Stomach (tissue), 9 donors: ENCODE data around the gene RIPOR3. TPM values are rescaled to one million over a fixed set of nuclear protein-coding genes. Genes with fewer than 3 reads are reported as not detected.

Experiments
- DNase-seq, 2 donors: peaks; one replicate each; pipeline versions ENCODE4 v3.0.0 to v3.0.0-alpha.2; 2013 to 2019
- H3K27ac ChIP-seq, 5 donors: fragments of 200-600 bp in 4 of 5; sonication (generic) in 4 of 5; one replicate each; pipeline ENCODE4 v1.5.1; 2013 to 2019; ENCODE audit warnings: mild to moderate bottlenecking in 1 of 5, moderate library complexity in 1 of 5
- H3K27me3 ChIP-seq, 3 donors: fragments of 200-600 bp; sonication (generic); one replicate each; pipeline ENCODE4 v1.5.1; 2017 to 2019; ENCODE audit warnings: mixed run types in 1 of 3
- H3K36me3 ChIP-seq, 4 donors: fragments of 200-600 bp; sonication (generic); 1 replicate in 3 of 4; 2 replicates in 1 of 4; pipeline ENCODE4 v1.5.1; 2016 to 2019
- H3K4me1 ChIP-seq, 4 donors: fragments of 200-600 bp; sonication (generic); one replicate each; pipeline ENCODE4 v1.5.1; 2016 to 2019
- H3K4me3 ChIP-seq, 4 donors: fragments of 200-600 bp; sonication (generic) in 3 of 4; one replicate each; pipeline ENCODE4 v1.5.1; 2016 to 2019; ENCODE audit warnings: mild to moderate bottlenecking in 1 of 4
- H3K9me3 ChIP-seq, 4 donors: fragments of 200-600 bp; sonication (generic); one replicate each; pipeline ENCODE4 v1.5.1; 2016 to 2019
- CTCF ChIP-seq, 7 experiments: fragments of 450-650 bp in 4 of 7; fragments of 200-600 bp in 3 of 7; sonication (generic) in 3 of 7; IDR thresholded peaks; one replicate each; pipeline ENCODE4 v1.5.1; 2016 to 2019; ENCODE audit warnings: antibody characterized with exemption in 7 of 7, control low read depth in 2 of 7, mild to moderate bottlenecking in 1 of 7
- EP300 ChIP-seq: sonication (generic); formaldehyde crosslinking; IDR thresholded peaks from one replicate; pipeline ENCODE4 v1.6.1; 2017; ENCODE audit warnings: antibody characterized with exemption
- POLR2A ChIP-seq, 4 donors: fragments of 450-650 bp; IDR thresholded peaks; one replicate each; pipeline ENCODE4 v1.6.1; 2016; ENCODE audit warnings: antibody characterized with exemption in 4 of 4, control low read depth in 2 of 4, mild to moderate bottlenecking in 1 of 4, moderate library complexity in 1 of 4
- POLR2AphosphoS5 ChIP-seq, 3 donors: sonication (generic); formaldehyde crosslinking; IDR thresholded peaks; one replicate each; pipeline ENCODE4 v1.6.1; 2016; ENCODE audit warnings: antibody characterized with exemption in 3 of 3
- WGBS, 5 donors: extraction: QIAGEN DNeasy Blood & Tissue Kit in 3 of 5; methylation state at CpG; one replicate each; pipeline versions ENCODE4 v1.1.5 to v1.1.7; 2013 to 2018; 5-methylcytosine and 5-hydroxymethylcytosine counted together
- intact Hi-C: fragments of 100-400 bp; cut with DNase I; formaldehyde crosslinking; loops from one replicate; pipeline ENCODE4 v1.15.1; 2023; ENCODE audit warnings: low total_unique reads
- polyA plus RNA-seq, 3 donors: library from polyadenylated mRNA; stranded (reverse); fragments of 200-250 nt; gene quantifications; one replicate each; pipeline ENCODE4 v1.2.3, GENCODE V29; 2013
- total RNA-seq, 5 donors: library from RNA; depleted of rRNA; stranded (reverse); fragments of >200 nt; gene quantifications; one replicate each; pipeline versions ENCODE4 v1.1.0 to v1.2.3, GENCODE V29; 2014 to 2016
- donor health status: healthy with polysubstance abuse.
- donor health status: Bipolar disorder and iron deficiency.
- donor health status: healthy.

Gene RIPOR3
- total and polyA plus RNA-seq, 8 donors = 4.4 to 61.1 (median 8.2) TPM

DNA sequence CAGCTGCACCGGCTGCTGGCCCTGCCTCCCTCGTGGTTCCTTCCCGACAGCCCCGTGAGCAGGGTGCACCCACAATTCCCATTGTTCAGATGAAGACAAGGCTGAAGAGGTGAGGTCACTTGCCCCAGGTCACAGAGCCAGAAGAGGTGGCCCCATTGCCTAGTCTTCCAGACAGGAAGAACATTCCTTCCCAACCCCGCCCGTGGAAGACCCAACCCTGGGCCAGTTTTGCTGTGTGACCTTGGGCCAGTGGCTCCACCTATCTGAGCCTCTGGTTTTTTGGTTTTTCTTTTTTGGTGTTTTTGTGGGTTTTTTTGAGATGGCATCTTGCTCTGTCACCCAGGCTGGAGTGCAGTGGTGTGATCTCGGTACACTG, 61.7 kb downstream of the RIPOR3 start:
- TF ChIP-seq POLR2AphosphoS5 (IDR thresholded peaks at IDR 0.05) (no peak), POLR2A (IDR thresholded peaks at IDR 0.05) (no peak), EP300 (no peak), CTCF (IDR thresholded peaks at IDR 0.05) (no peak)
- no peak overlapping the region for H3K4me3 ChIP-seq
- peaks cover 0 to 3% (median 0%) of the 10 kb centered on the region in 4 donors for H3K36me3 ChIP-seq
- H3K27me3 ChIP-seq = no peaks in the 10 kb centered on the region
- peaks cover 0 to 21% (median 18%) of the 10 kb centered on the region in 4 donors for H3K4me1 ChIP-seq
- DNase-seq = no peak
- no peaks in the 10 kb centered on the region for H3K9me3 ChIP-seq
- WGBS, 5 donors = 78 to 87% (median 81%) methylated on average over 3 to 7 of the region's 7 CpGs
- intact Hi-C loops = loop anchor here (10.0 kb wide), 1 partner anchor 115 kb away; no protein-coding TSS in a partner anchor
- H3K27ac ChIP-seq = no peak overlapping the region

GRCh38 chr20:50628853-50629669, 62.3 kb downstream of the RIPOR3 start:
- H3K4me3 ChIP-seq = no peak overlapping the region
- H3K27ac ChIP-seq = no peak overlapping the region
- intact Hi-C loops = loop anchor here (10.0 kb wide), 1 partner anchor 116 kb away; no protein-coding TSS in a partner anchor
- no peak for DNase-seq
- H3K36me3 ChIP-seq = peaks cover 0 to 3% (median 0%) of the 10 kb centered on the region in 4 donors
- no peak for TF ChIP-seq EP300
- no peak for TF ChIP-seq POLR2AphosphoS5 (IDR thresholded peaks at IDR 0.05)
- TF ChIP-seq POLR2A (IDR thresholded peaks at IDR 0.05) = no peak
- no peak for TF ChIP-seq CTCF (IDR thresholded peaks at IDR 0.05)
- no peaks in the 10 kb centered on the region for H3K9me3 ChIP-seq
- H3K4me1 ChIP-seq = peaks cover 0 to 26% (median 20%) of the 10 kb centered on the region in 4 donors
- 86 to 91% (median 88%) methylated on average over 11 to 16 of the region's 16 CpGs for WGBS, 5 donors
- H3K27me3 ChIP-seq = no peaks in the 10 kb centered on the region

- Histone ChIP-seq H3K4me3 (no peak overlapping the region), H3K4me1 (peaks cover 0 to 26% (median 20%) of the 10 kb centered on the region in 4 donors), H3K36me3 (peaks cover 0 to 3% (median 0%) of the 10 kb centered on the region in 4 donors), H3K27ac (no peak overlapping the region), H3K9me3 (no peaks in the 10 kb centered on the region), H3K27me3 (no peaks in the 10 kb centered on the region)
- no peak for TF ChIP-seq CTCF (IDR thresholded peaks at IDR 0.05)
- TF ChIP-seq POLR2AphosphoS5 (IDR thresholded peaks at IDR 0.05) = no peak
- no peak for TF ChIP-seq POLR2A (IDR thresholded peaks at IDR 0.05)
- no peak for TF ChIP-seq EP300
- intact Hi-C loops = loop anchor here (10.0 kb wide), 1 partner anchor 116 kb away; no protein-coding TSS in a partner anchor
- WGBS, 5 donors = 76 to 86% (median 78%) methylated on average over 11 of the region's 11 CpGs
- DNase-seq = peak in 1 of 2 donors; percentile 45
Observed at GRCh38 chr20:50628332-50628731, 63.0 kb downstream of the RIPOR3 start.

DNA sequence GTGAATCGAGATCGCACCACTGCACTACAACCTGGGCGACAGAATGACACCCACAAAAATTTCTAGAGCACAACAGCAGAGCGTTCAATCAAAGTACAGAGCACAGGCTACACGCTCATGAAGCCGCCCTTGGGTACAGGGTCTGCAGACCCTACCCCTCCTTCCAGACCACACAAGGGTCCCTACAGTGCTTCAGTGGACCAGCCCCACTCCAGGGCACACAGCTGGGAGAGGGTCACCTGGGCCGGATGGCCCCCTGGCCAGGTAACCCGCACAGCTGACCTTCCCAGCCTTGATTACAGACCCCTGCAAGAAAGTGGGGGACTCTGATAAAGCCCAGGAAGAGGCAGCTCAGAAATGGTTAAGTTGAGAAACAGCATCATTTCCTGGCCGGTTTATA, 63.6 kb downstream of the RIPOR3 start:
- 85 to 92% (median 87%) methylated on average over 9 of the region's 9 CpGs for WGBS, 5 donors
- peaks cover 0 to 26% (median 20%) of the 10 kb centered on the region in 4 donors for H3K4me1 ChIP-seq
- peaks cover 0 to 3% (median 0%) of the 10 kb centered on the region in 4 donors for H3K36me3 ChIP-seq
- intact Hi-C loops = loop anchor here (10.0 kb wide), 1 partner anchor 117 kb away; no protein-coding TSS in a partner anchor
- no peaks in the 10 kb centered on the region for H3K9me3 ChIP-seq
- TF ChIP-seq POLR2AphosphoS5 (IDR thresholded peaks at IDR 0.05) (no peak), EP300 (no peak), CTCF (IDR thresholded peaks at IDR 0.05) (no peak), POLR2A (IDR thresholded peaks at IDR 0.05) (no peak)
- H3K27ac ChIP-seq = no peak overlapping the region
- H3K4me3 ChIP-seq = no peak overlapping the region
- DNase-seq = no peak
- H3K27me3 ChIP-seq = no peaks in the 10 kb centered on the region
